GM12878 (cell line): ENCODE measurements around the gene ZNF281. TPM values are rescaled to one million over a fixed set of nuclear protein-coding genes. Genes with fewer than 3 reads are reported as not detected.

Experiments used
- ASH2L ChIP-seq: fragments of 300-600, 200-600 bp; sonication (generic); IDR thresholded peaks from 2 replicates; pipeline ENCODE4 v1.6.1; 2017; ENCODE audit warnings: low read depth, mild to moderate bottlenecking, borderline replicate concordance
- ATF7 ChIP-seq: fragments of 450-650 bp; IDR thresholded peaks from 2 replicates; pipeline ENCODE4 v1.6.1; 2016; ENCODE audit warnings: low read depth, mild to moderate bottlenecking
- BHLHE40 ChIP-seq, 2 experiments: fragments of 450-650 bp in 1 of 2; IDR thresholded peaks; 2 replicates each; pipeline ENCODE4 v1.6.1; 2011 to 2017; ENCODE audit warnings: low read depth in 2 of 2, borderline replicate concordance in 1 of 2, improper control_type of control experiment in 1 of 2, low read length in 1 of 2, mild to moderate bottlenecking in 1 of 2
- CHD4 ChIP-seq: fragments of 200-600 bp; sonication (generic); IDR thresholded peaks from 2 replicates; pipeline ENCODE4 v1.6.1; 2016; ENCODE audit warnings: mild to moderate bottlenecking
- FOXK2 ChIP-seq: fragments of 450-650 bp; IDR thresholded peaks from 2 replicates; pipeline ENCODE4 v1.6.1; 2017; ENCODE audit warnings: mild to moderate bottlenecking, moderate library complexity
- HDAC6 ChIP-seq: fragments of 200-600 bp; sonication (generic); IDR thresholded peaks from one replicate; pipeline ENCODE4 v1.8.0; 2017; ENCODE audit warnings: antibody characterized with exemption; ENCODE audit not compliant: unreplicated experiment
- KDM1A ChIP-seq: fragments of 200-600 bp; sonication (generic); IDR thresholded peaks from 2 replicates; pipeline ENCODE4 v1.6.1; 2016; ENCODE audit warnings: borderline replicate concordance
- MYC ChIP-seq: IDR thresholded peaks from 2 replicates; pipeline ENCODE4 v1.6.1; 2011; ENCODE audit warnings: mild to moderate bottlenecking, low read length, moderate library complexity, inconsistent platforms; ENCODE audit not compliant: insufficient read depth, insufficient replicate concordance, insufficient read length, severe bottlenecking
- NBN ChIP-seq: fragments of 450-650 bp; IDR thresholded peaks from 2 replicates; pipeline ENCODE4 v1.6.1; 2016
- NFXL1 ChIP-seq: fragments of 450-650 bp; IDR thresholded peaks from 2 replicates; pipeline ENCODE4 v1.6.1; 2017; ENCODE audit warnings: antibody characterized with exemption, mild to moderate bottlenecking, borderline replicate concordance
- NFYA ChIP-seq: IDR thresholded peaks from 2 replicates; pipeline ENCODE4 v1.6.1; 2011; ENCODE audit warnings: low read depth, mild to moderate bottlenecking, low read length, improper control_type of control experiment, borderline replicate concordance
- NR2F1 ChIP-seq: fragments of 450-650 bp; conservative IDR thresholded peaks from 2 replicates; pipeline ENCODE4 v1.6.1; 2017; ENCODE audit warnings: mild to moderate bottlenecking
- RB1 ChIP-seq: fragments of 450-650 bp; formaldehyde crosslinking; IDR thresholded peaks from 2 replicates; pipeline ENCODE4 v1.6.1; 2017; ENCODE audit warnings: mild to moderate bottlenecking, borderline replicate concordance
- RUNX3 ChIP-seq: IDR thresholded peaks from 2 replicates; pipeline ENCODE4 v1.6.1; 2012; ENCODE audit warnings: low read length, inconsistent platforms
- SMC3 ChIP-seq: IDR thresholded peaks from 2 replicates; pipeline ENCODE4 v1.6.1; 2011; ENCODE audit warnings: low read length, improper control_type of control experiment, borderline replicate concordance
- SRF ChIP-seq, 2 experiments: IDR thresholded peaks; 2 replicates each; pipeline ENCODE4 v1.6.1; 2011; ENCODE audit warnings: low read depth in 2 of 2, low read length in 2 of 2, mild to moderate bottlenecking in 1 of 2, moderate library complexity in 1 of 2
- TBL1XR1 ChIP-seq: IDR thresholded peaks from 2 replicates; pipeline ENCODE4 v1.6.1; 2012; ENCODE audit warnings: low read depth, low read length, improper control_type of control experiment
- TCF3 ChIP-seq: IDR thresholded peaks from 2 replicates; pipeline ENCODE4 v1.6.1; 2012; ENCODE audit warnings: low read depth, mild to moderate bottlenecking, low read length, borderline replicate concordance; ENCODE audit not compliant: insufficient read depth
- ZNF207 ChIP-seq: fragments of 450-650 bp; IDR thresholded peaks from 2 replicates; pipeline ENCODE4 v1.6.1; 2014; ENCODE audit warnings: antibody characterized with exemption, mild to moderate bottlenecking, borderline replicate concordance
- ZSCAN29 ChIP-seq: fragments of 450-650 bp; IDR thresholded peaks from 2 replicates; pipeline ENCODE4 v1.6.1; 2017; ENCODE audit warnings: mild to moderate bottlenecking, moderate library complexity
- polyA plus RNA-seq, 11 experiments: library from polyadenylated mRNA; depleted of rRNA in 4 of 11; unstranded in 6 of 11; stranded (reverse) in 5 of 11; fragments of >200 nt; fragmentation: Nextera tagmentation in 4 of 11; fragmentation: Illumina TruSeq in 1 of 11; extraction: Ambion mirVana in 4 of 11; extraction: Trizol in 1 of 11; gene quantifications; 1 replicate in 1 of 11; 2 replicates in 10 of 11; pipeline versions ENCODE4 v1.2.1 to v1.2.3, GENCODE V29; 2011 to 2016; ENCODE audit warnings: inconsistent platforms in 2 of 11, missing spikeins in 2 of 11, low read depth in 1 of 11
- total RNA-seq, 4 experiments: library from RNA; depleted of rRNA in 3 of 4; stranded (reverse); fragments of >200 nt in 3 of 4; fragmentation: Illumina TruSeq in 1 of 4; extraction: Trizol in 1 of 4; gene quantifications; 2 replicates each; pipeline versions ENCODE4 v1.2.1 to v1.2.3, GENCODE V29; 2013 to 2021
- TF ChIP-seq, protein P1 (sequence below): fragments of 450-650 bp; IDR thresholded peaks from 2 replicates; pipeline ENCODE4 v1.6.1; 2016; ENCODE audit warnings: mild to moderate bottlenecking
- TF ChIP-seq, protein P2 (sequence below): IDR thresholded peaks from 2 replicates; pipeline ENCODE4 v1.6.1; 2011; ENCODE audit warnings: borderline replicate concordance, low read depth, mild to moderate bottlenecking, moderate library complexity, low read length; ENCODE audit not compliant: insufficient read depth, poor library complexity, severe bottlenecking
- TF ChIP-seq, protein P3 (sequence below): fragments of 450-650 bp; IDR thresholded peaks from 2 replicates; pipeline ENCODE4 v1.6.1; 2018; ENCODE audit warnings: mild to moderate bottlenecking, low read depth, moderate library complexity; ENCODE audit not compliant: partially characterized antibody
- TF ChIP-seq, protein P4 (sequence below): IDR thresholded peaks from 2 replicates; pipeline ENCODE4 v1.6.1; 2012; ENCODE audit warnings: low read length, inconsistent platforms

The ZNF281 gene
- total and polyA plus RNA-seq, 10 of the 15 experiments (the other 5 are each of a cell fraction or from before 2014, with no cell fraction given), result 8.3 to 21.8 (median 15.4) TPM

DNA sequence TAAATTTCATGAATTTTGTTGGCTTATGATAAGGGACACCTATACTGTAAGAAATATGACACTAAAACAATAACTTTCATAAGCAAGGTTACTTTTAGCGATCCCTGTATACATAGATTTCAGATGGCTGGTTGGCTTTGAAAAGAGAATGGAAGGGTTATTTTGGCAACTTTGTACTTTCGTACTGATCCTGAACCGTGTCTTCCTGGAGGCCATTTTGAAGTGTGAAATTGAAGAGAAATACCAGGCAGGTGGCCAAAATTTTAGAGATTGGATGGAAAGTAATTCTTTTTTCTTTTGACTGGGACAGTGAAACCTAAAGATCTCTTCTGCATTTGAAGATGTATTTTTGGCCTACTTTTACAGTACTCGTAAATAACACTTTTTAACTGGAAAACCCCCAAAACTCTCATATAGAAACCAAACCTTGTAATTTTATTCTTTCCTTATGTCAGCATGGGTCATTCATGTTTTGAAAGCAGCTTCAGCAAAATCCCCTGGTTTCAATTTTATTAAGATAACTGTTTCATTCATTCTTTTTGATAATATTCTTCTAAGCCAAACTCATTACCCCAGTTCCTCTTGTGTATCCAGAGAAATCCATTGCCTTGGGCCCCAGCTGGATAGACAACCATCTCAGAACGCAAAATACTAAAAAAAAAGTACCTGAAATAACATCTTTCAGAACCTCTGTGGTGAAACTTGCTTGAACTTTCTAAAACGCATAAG lies 38.4 kb upstream of the ZNF281 start (continued):
- TF ChIP-seq, protein P1, sequence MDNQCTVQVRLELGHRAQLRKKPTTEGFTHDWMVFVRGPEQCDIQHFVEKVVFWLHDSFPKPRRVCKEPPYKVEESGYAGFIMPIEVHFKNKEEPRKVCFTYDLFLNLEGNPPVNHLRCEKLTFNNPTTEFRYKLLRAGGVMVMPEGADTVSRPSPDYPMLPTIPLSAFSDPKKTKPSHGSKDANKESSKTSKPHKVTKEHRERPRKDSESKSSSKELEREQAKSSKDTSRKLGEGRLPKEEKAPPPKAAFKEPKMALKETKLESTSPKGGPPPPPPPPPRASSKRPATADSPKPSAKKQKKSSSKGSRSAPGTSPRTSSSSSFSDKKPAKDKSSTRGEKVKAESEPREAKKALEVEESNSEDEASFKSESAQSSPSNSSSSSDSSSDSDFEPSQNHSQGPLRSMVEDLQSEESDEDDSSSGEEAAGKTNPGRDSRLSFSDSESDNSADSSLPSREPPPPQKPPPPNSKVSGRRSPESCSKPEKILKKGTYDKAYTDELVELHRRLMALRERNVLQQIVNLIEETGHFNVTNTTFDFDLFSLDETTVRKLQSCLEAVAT, result 0 out of 2 replicates have a peak, but pooled peaks have one; percentile 20
- TF ChIP-seq NFXL1 (no peak), TBL1XR1 (no peak; the same call in 1 of the 2 replicates), TCF3 (peak; percentile 66; the same call in 1 of the 2 replicates), RB1 (no peak), RUNX3 (peak; percentile 89), BHLHE40 (IDR thresholded peaks at IDR 0.05; ENCODE audit: borderline replicate concordance in 1 of 2, low read depth in 2 of 2, low read length in 1 of 2) (peak; percentile 49 to 64; a peak in 2 of 4 replicates), MYC (no peak), ASH2L (no peak), CHD4 (no peak), FOXK2 (no peak), ZSCAN29 (no peak), NR2F1 (peak; percentile 92), ZNF207 (no peak), NBN (peak; percentile 81), HDAC6 (no peak), SMC3 (no peak), KDM1A (no peak), NFYA (no peak), SRF (IDR thresholded peaks at IDR 0.05; ENCODE audit: low read depth in 2 of 2, low read length in 2 of 2) (no peak), ATF7 (peak; percentile 88)
- TF ChIP-seq, protein P2, sequence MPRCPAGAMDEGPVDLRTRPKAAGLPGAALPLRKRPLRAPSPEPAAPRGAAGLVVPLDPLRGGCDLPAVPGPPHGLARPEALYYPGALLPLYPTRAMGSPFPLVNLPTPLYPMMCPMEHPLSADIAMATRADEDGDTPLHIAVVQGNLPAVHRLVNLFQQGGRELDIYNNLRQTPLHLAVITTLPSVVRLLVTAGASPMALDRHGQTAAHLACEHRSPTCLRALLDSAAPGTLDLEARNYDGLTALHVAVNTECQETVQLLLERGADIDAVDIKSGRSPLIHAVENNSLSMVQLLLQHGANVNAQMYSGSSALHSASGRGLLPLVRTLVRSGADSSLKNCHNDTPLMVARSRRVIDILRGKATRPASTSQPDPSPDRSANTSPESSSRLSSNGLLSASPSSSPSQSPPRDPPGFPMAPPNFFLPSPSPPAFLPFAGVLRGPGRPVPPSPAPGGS, result peak; percentile 78
- TF ChIP-seq, protein P3, sequence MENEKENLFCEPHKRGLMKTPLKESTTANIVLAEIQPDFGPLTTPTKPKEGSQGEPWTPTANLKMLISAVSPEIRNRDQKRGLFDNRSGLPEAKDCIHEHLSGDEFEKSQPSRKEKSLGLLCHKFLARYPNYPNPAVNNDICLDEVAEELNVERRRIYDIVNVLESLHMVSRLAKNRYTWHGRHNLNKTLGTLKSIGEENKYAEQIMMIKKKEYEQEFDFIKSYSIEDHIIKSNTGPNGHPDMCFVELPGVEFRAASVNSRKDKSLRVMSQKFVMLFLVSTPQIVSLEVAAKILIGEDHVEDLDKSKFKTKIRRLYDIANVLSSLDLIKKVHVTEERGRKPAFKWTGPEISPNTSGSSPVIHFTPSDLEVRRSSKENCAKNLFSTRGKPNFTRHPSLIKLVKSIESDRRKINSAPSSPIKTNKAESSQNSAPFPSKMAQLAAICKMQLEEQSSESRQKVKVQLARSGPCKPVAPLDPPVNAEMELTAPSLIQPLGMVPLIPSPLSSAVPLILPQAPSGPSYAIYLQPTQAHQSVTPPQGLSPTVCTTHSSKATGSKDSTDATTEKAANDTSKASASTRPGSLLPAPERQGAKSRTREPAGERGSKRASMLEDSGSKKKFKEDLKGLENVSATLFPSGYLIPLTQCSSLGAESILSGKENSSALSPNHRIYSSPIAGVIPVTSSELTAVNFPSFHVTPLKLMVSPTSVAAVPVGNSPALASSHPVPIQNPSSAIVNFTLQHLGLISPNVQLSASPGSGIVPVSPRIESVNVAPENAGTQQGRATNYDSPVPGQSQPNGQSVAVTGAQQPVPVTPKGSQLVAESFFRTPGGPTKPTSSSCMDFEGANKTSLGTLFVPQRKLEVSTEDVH, result no peak
- TF ChIP-seq, protein P4, sequence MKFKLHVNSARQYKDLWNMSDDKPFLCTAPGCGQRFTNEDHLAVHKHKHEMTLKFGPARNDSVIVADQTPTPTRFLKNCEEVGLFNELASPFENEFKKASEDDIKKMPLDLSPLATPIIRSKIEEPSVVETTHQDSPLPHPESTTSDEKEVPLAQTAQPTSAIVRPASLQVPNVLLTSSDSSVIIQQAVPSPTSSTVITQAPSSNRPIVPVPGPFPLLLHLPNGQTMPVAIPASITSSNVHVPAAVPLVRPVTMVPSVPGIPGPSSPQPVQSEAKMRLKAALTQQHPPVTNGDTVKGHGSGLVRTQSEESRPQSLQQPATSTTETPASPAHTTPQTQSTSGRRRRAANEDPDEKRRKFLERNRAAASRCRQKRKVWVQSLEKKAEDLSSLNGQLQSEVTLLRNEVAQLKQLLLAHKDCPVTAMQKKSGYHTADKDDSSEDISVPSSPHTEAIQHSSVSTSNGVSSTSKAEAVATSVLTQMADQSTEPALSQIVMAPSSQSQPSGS, result peak; percentile 97
